Osteocyte (in vitro differentiated cells): ENCODE data around the gene PIP4K2C. TPM values are rescaled to one million over a fixed set of nuclear protein-coding genes. Genes with fewer than 3 reads are reported as not detected.

ENCODE experiments used
- DNase-seq: peaks from one replicate; pipeline ENCODE4 v3.0.0; 2021; ENCODE audit warnings: mixed read lengths; ENCODE audit not compliant: unreplicated experiment; ENCODE audit errors: extremely low spot score
- H3K27ac Mint-ChIP-seq: one replicate; pipeline ENCODE4 v1.8.0; 2021; ENCODE audit warnings: mild to moderate bottlenecking, mixed read lengths; ENCODE audit not compliant: unreplicated experiment
- H3K27me3 Mint-ChIP-seq: one replicate; pipeline ENCODE4 v1.8.0; 2021; ENCODE audit warnings: mixed read lengths; ENCODE audit not compliant: unreplicated experiment
- H3K36me3 Mint-ChIP-seq: one replicate; pipeline ENCODE4 v1.8.0; 2021; ENCODE audit warnings: mixed read lengths; ENCODE audit not compliant: unreplicated experiment
- H3K4me1 Mint-ChIP-seq: one replicate; pipeline ENCODE4 v1.8.0; 2021; ENCODE audit warnings: mixed read lengths; ENCODE audit not compliant: unreplicated experiment
- H3K4me3 Mint-ChIP-seq: one replicate; pipeline ENCODE4 v1.8.0; 2021; ENCODE audit warnings: mild to moderate bottlenecking, moderate library complexity, mixed read lengths; ENCODE audit not compliant: unreplicated experiment
- H3K9me3 Mint-ChIP-seq: one replicate; pipeline ENCODE4 v1.8.0; 2021; ENCODE audit warnings: mixed read lengths; ENCODE audit not compliant: unreplicated experiment
- total RNA-seq: library from RNA; stranded (reverse); gene quantifications from 2 replicates; pipeline ENCODE4 v1.2.1, GENCODE V29; 2021
- TF ChIP-seq, protein P1 (sequence below): fragments of 200-600 bp; sonication (generic); IDR thresholded peaks from 2 replicates; pipeline ENCODE4 v1.5.0; 2021; ENCODE audit warnings: antibody characterized with exemption, mild to moderate bottlenecking, moderate library complexity

Gene PIP4K2C
- total RNA-seq, 1 donor from 2014 or later = 30.4 TPM

GRCh38 chr12:57576613-57577160, 14.3 kb upstream of the PIP4K2C start:
- Mint-ChIP-seq H3K4me1 (no peaks in the 10 kb centered on the region), H3K36me3 (no peaks in the 10 kb centered on the region), H3K27ac (no peak overlapping the region), H3K27me3 (peaks cover 9% of the 10 kb centered on the region), H3K4me3 (no peak overlapping the region), H3K9me3 (no peaks in the 10 kb centered on the region)
- TF ChIP-seq, protein P1, sequence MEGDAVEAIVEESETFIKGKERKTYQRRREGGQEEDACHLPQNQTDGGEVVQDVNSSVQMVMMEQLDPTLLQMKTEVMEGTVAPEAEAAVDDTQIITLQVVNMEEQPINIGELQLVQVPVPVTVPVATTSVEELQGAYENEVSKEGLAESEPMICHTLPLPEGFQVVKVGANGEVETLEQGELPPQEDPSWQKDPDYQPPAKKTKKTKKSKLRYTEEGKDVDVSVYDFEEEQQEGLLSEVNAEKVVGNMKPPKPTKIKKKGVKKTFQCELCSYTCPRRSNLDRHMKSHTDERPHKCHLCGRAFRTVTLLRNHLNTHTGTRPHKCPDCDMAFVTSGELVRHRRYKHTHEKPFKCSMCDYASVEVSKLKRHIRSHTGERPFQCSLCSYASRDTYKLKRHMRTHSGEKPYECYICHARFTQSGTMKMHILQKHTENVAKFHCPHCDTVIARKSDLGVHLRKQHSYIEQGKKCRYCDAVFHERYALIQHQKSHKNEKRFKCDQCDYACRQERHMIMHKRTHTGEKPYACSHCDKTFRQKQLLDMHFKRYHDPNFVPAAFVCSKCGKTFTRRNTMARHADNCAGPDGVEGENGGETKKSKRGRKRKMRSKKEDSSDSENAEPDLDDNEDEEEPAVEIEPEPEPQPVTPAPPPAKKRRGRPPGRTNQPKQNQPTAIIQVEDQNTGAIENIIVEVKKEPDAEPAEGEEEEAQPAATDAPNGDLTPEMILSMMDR = no peak
- no peak for DNase-seq

DNA sequence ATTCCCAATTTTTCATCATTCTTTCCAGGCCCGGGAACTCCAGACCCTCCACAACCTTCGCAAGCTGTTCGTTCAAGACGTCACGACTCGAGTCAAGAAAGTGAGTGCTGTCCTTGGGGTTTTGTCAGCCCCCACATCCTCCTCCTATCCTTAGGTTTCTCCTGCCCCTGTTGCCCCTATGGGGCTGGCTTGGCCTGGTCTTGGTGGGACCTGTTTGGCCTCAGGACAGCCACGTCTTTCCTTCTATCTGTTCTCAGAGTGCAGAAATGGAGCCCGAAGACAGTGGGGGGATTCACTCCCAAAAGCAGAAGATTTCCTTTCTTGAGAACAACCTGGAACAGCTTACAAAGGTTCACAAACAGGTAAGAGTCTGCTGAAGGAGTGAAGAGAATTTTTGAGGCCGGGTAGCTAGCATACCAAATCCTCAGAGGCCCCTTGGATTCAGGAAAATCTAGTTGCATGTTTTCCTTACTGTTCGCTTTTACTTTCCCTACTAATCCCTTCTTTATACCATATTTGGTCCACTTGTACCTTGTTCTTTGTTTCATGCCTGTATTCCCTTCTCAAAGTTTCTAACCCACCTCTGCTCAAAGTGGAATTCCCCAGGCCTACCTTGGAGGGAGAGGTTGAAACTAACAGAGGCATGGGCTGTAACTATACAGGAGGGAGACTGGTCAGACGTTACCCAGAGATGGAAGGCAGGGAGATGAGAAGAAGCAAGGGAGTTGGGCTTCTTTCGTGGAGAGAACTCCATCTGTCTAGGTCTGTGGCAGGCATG, 12.8 kb upstream of the PIP4K2C start:
- DNase-seq = no peak
- TF ChIP-seq, protein P1 = no peak
- no peaks in the 10 kb centered on the region for H3K4me1 Mint-ChIP-seq
- H3K27me3 Mint-ChIP-seq = peaks cover 9% of the 10 kb centered on the region
- H3K4me3 Mint-ChIP-seq = no peak overlapping the region
- H3K27ac Mint-ChIP-seq = no peak overlapping the region
- no peaks in the 10 kb centered on the region for H3K9me3 Mint-ChIP-seq
- no peaks in the 10 kb centered on the region for H3K36me3 Mint-ChIP-seq

- H3K36me3 Mint-ChIP-seq = no peaks in the 10 kb centered on the region
- peaks cover 9% of the 10 kb centered on the region for H3K27me3 Mint-ChIP-seq
- no peak overlapping the region for H3K27ac Mint-ChIP-seq
- no peak overlapping the region for H3K4me3 Mint-ChIP-seq
- H3K9me3 Mint-ChIP-seq = no peaks in the 10 kb centered on the region
- H3K4me1 Mint-ChIP-seq = no peaks in the 10 kb centered on the region
- DNase-seq = no peak
- TF ChIP-seq, protein P1 = no peak
These were observed 12.0 kb upstream of the PIP4K2C start for GRCh38 chr12:57579011-57579410.

DNA sequence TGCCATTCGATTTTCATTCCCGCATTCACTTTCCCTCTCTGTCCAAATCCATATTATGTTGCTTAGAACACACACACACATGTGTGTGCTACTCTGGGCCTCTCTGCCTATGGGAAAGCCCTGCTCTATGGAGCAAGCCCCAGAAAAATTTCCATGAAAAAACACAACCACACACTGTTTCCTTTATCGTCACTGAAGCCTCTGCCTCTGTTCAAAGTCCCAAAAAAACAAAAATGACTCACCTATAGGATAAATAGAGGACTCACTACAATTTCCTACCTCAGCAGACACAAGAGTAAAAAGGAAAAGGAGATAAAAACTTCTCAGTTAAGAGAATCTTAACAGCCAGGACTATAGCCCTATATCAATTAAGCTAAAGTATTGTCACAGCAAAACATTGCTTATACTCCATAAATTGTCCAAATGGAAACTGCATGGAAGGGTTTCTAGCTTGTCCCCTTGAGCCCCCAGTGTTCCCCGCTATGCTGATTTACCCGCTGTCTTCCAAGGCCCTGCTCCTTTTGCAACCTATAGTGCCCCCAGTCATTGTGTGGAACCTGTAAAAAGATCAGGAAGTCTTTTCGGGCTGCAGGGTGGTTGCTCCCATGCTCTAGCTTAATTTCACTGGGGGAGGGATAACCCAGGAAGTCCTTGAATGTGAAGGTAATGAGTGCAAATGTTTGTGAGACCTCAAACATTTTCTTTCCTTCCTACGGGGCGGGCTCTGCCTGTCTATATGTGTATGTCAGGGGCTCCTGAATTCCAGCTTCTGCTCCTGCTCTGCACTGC, 11.1 kb upstream of the PIP4K2C start:
- TF ChIP-seq, protein P1 = no peak
- H3K4me3 Mint-ChIP-seq = no peak overlapping the region
- no peaks in the 10 kb centered on the region for H3K4me1 Mint-ChIP-seq
- H3K27me3 Mint-ChIP-seq = peaks cover 15% of the 10 kb centered on the region
- no peaks in the 10 kb centered on the region for H3K9me3 Mint-ChIP-seq
- DNase-seq = no peak
- H3K36me3 Mint-ChIP-seq = no peaks in the 10 kb centered on the region
- no peak overlapping the region for H3K27ac Mint-ChIP-seq

DNA sequence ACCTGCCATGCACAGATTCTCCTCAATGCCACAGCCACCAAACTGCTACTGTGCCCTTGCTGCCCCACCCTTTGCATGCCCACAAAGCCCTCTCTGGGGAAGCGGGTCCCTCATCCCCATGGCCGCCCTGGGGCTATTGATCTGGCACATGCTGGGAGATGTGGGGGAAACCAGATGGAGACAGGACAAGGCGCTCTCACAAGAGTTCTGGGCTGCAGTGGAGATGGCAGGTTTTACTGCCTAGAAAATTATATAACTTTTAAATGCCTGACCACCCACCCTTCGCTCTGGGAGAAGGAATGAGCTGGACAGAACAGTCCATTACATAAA, 10.6 kb upstream of the PIP4K2C start:
- Mint-ChIP-seq H3K36me3 (no peaks in the 10 kb centered on the region), H3K27me3 (peaks cover 20% of the 10 kb centered on the region), H3K27ac (no peak overlapping the region), H3K4me3 (no peak overlapping the region), H3K4me1 (no peaks in the 10 kb centered on the region), H3K9me3 (no peaks in the 10 kb centered on the region)
- DNase-seq = no peak
- TF ChIP-seq, protein P1 = no peak
